Rectal smooth muscle tissue (tissue), 1 donor: ENCODE data around the gene ITGA7.

Source experiments
- H3K27ac ChIP-seq: one replicate; pipeline ENCODE4 v1.7.0; 2013; ENCODE audit warnings: low read depth, low read length, inconsistent platforms
- H3K27me3 ChIP-seq: one replicate; pipeline ENCODE4 v1.7.0; 2013; ENCODE audit warnings: low read length; ENCODE audit not compliant: control insufficient read depth, insufficient read depth
- H3K36me3 ChIP-seq: one replicate; pipeline ENCODE4 v1.7.0; 2013; ENCODE audit warnings: low read length; ENCODE audit not compliant: control insufficient read depth, insufficient read depth
- H3K4me1 ChIP-seq: one replicate; pipeline ENCODE4 v1.7.0; 2013; ENCODE audit warnings: low read length; ENCODE audit not compliant: control insufficient read depth, insufficient read depth
- H3K4me3 ChIP-seq: one replicate; pipeline ENCODE4 v1.7.0; 2013; ENCODE audit warnings: low read length
- H3K9ac ChIP-seq: one replicate; pipeline ENCODE4 v1.7.0; 2013; ENCODE audit warnings: low read length

ITGA7 gene

GRCh38 chr12:55688716-55689655, 18.7 kb downstream of the ITGA7 start:
- Histone ChIP-seq H3K4me1 (no peaks in the 10 kb centered on the region), H3K9ac (no peak overlapping the region), H3K27me3 (no peaks in the 10 kb centered on the region), H3K36me3 (peaks cover 11% of the 10 kb centered on the region), H3K27ac (no peak overlapping the region), H3K4me3 (no peak overlapping the region)

GRCh38 chr12:55687746-55688145, 20.0 kb downstream of the ITGA7 start:
- Histone ChIP-seq H3K36me3 (peaks cover 8% of the 10 kb centered on the region), H3K27ac (no peak overlapping the region), H3K27me3 (no peaks in the 10 kb centered on the region), H3K4me1 (no peaks in the 10 kb centered on the region), H3K4me3 (no peak overlapping the region), H3K9ac (no peak overlapping the region)

GRCh38 chr12:55686366-55687010, 21.2 kb downstream of the ITGA7 start:
- Histone ChIP-seq H3K4me1 (peaks cover 4% of the 10 kb centered on the region), H3K9ac (no peak overlapping the region), H3K27me3 (no peaks in the 10 kb centered on the region), H3K27ac (no peak overlapping the region), H3K4me3 (no peak overlapping the region), H3K36me3 (peaks cover 5% of the 10 kb centered on the region)

GRCh38 chr12:55685671-55686070, 22.0 kb downstream of the ITGA7 start:
- Histone ChIP-seq H3K9ac (no peak overlapping the region), H3K27ac (no peak overlapping the region), H3K4me1 (peaks cover 6% of the 10 kb centered on the region), H3K27me3 (no peaks in the 10 kb centered on the region), H3K36me3 (peaks cover 5% of the 10 kb centered on the region), H3K4me3 (no peak overlapping the region)

GRCh38 chr12:55684761-55685370, 22.8 kb downstream of the ITGA7 start:
- Histone ChIP-seq H3K4me1 (peaks cover 6% of the 10 kb centered on the region), H3K36me3 (peaks cover 5% of the 10 kb centered on the region), H3K9ac (no peak overlapping the region), H3K27ac (no peak overlapping the region), H3K27me3 (no peaks in the 10 kb centered on the region), H3K4me3 (no peak overlapping the region)

GRCh38 chr12:55683676-55684075, 24.0 kb downstream of the ITGA7 start:
- no peak overlapping the region for H3K27ac ChIP-seq
- H3K9ac ChIP-seq: no peak overlapping the region
- peaks cover 6% of the 10 kb centered on the region for H3K4me1 ChIP-seq
- no peak overlapping the region for H3K4me3 ChIP-seq
- peaks cover 5% of the 10 kb centered on the region for H3K36me3 ChIP-seq
- no peaks in the 10 kb centered on the region for H3K27me3 ChIP-seq

GRCh38 chr12:55682087-55682796, 25.5 kb downstream of the ITGA7 start:
- Histone ChIP-seq H3K9ac (no peak overlapping the region), H3K36me3 (no peaks in the 10 kb centered on the region), H3K27me3 (no peaks in the 10 kb centered on the region), H3K27ac (no peak overlapping the region), H3K4me1 (peaks cover 6% of the 10 kb centered on the region), H3K4me3 (peak overlapping the region; percentile 71)

- Histone ChIP-seq H3K4me1 (peaks cover 6% of the 10 kb centered on the region), H3K27me3 (no peaks in the 10 kb centered on the region), H3K27ac (peak overlapping the region; percentile 37), H3K9ac (peak overlapping the region; percentile 24), H3K4me3 (peak overlapping the region; percentile 71), H3K36me3 (no peaks in the 10 kb centered on the region)
Observed at GRCh38 chr12:55681142-55682077, 26.3 kb downstream of the ITGA7 start.

GRCh38 chr12:55679691-55680090, 28.0 kb downstream of the ITGA7 start:
- peaks cover 6% of the 10 kb centered on the region for H3K4me1 ChIP-seq
- H3K4me3 ChIP-seq: no peak overlapping the region
- H3K9ac ChIP-seq: no peak overlapping the region
- H3K36me3 ChIP-seq: no peaks in the 10 kb centered on the region
- H3K27ac ChIP-seq: no peak overlapping the region
- H3K27me3 ChIP-seq: no peaks in the 10 kb centered on the region

GRCh38 chr12:55676707-55677106, 31.0 kb downstream of the ITGA7 start:
- no peaks in the 10 kb centered on the region for H3K36me3 ChIP-seq
- peaks cover 5% of the 10 kb centered on the region for H3K4me1 ChIP-seq
- H3K27me3 ChIP-seq: no peaks in the 10 kb centered on the region
- no peak overlapping the region for H3K27ac ChIP-seq
- no peak overlapping the region for H3K9ac ChIP-seq
- H3K4me3 ChIP-seq: no peak overlapping the region

- Histone ChIP-seq H3K4me1 (no peaks in the 10 kb centered on the region), H3K27me3 (no peaks in the 10 kb centered on the region), H3K9ac (no peak overlapping the region), H3K27ac (no peak overlapping the region), H3K4me3 (no peak overlapping the region), H3K36me3 (no peaks in the 10 kb centered on the region)
Observed at GRCh38 chr12:55675666-55676065, 32.0 kb downstream of the ITGA7 start.
